Muscle of leg (tissue), 16 donors: ENCODE measurements around the gene RASA1. TPM values are rescaled to one million over a fixed set of nuclear protein-coding genes. Genes with fewer than 3 reads are reported as not detected.

Experiments
- DNase-seq: peaks from one replicate; pipeline ENCODE4 v3.0.0; 2013
- H3K27ac ChIP-seq: one replicate; pipeline ENCODE4 v1.5.1; 2013; ENCODE audit warnings: mild to moderate bottlenecking, low read length, control low read depth
- H3K27me3 ChIP-seq: one replicate; pipeline ENCODE4 v1.6.1; 2013; ENCODE audit warnings: low read length; ENCODE audit not compliant: control insufficient read depth, insufficient read depth
- H3K36me3 ChIP-seq: one replicate; pipeline ENCODE4 v1.6.1; 2013; ENCODE audit warnings: low read length; ENCODE audit not compliant: control insufficient read depth, insufficient read depth
- H3K4me1 ChIP-seq: one replicate; pipeline ENCODE4 v1.6.1; 2013; ENCODE audit warnings: low read length; ENCODE audit not compliant: control insufficient read depth, insufficient read depth
- H3K4me3 ChIP-seq: one replicate; pipeline ENCODE4 v1.5.1; 2013; ENCODE audit warnings: low read length, control low read depth
- H3K9me3 ChIP-seq: replicated peaks from 2 replicates; pipeline ENCODE4 v1.6.1; 2013; ENCODE audit warnings: low read depth, low read length; ENCODE audit not compliant: control insufficient read depth
- WGBS: methylation state at CpG from one replicate; pipeline ENCODE4 v1.1.5; 2013; ENCODE audit warnings: missing lambda C conversion rate; ENCODE audit not compliant: insufficient coverage; 5-methylcytosine and 5-hydroxymethylcytosine counted together
- long read RNA-seq, 11 donors: transcript quantifications; one replicate each; lab custom pipeline, GENCODE V29; 2026
- polyA plus RNA-seq, 8 donors: library from polyadenylated mRNA; unstranded; fragments of 120-200 nt; gene quantifications; one replicate each; pipeline versions ENCODE4 v1.2.1 to v1.2.3, GENCODE V29; 2013; ENCODE audit warnings: inconsistent platforms in 1 of 8, low replicate concordance in 1 of 8; ENCODE audit not compliant: insufficient read length in 8 of 8, insufficient read depth in 1 of 8
- total RNA-seq: library from RNA; stranded (reverse); fragments of 120-200 nt; gene quantifications from one replicate; pipeline ENCODE4 v1.2.4, GENCODE V29; 2013

Gene RASA1
- total RNA-seq, result 22.6 TPM
- polyA plus RNA-seq, result 10 to 100 TPM; 22.7 to 35.9 (median 28.4) TPM
- long read RNA-seq, donor 1, partial matches to known transcripts, result 0 of 1 reads
- long read RNA-seq, donor 1, other reads (novel, unspliced or antisense), result 0 of 1 reads
- long read RNA-seq, donor 2, result 0 reads
- long read RNA-seq, donor 3, partial matches to known transcripts, result 19 of 29 reads
- long read RNA-seq, donor 3, other reads (novel, unspliced or antisense), result 7 of 29 reads
- long read RNA-seq, donor 4, partial matches to known transcripts, result 0 of 10 reads
- long read RNA-seq, donor 4, other reads (novel, unspliced or antisense), result 10 of 10 reads
- long read RNA-seq, donor 5, partial matches to known transcripts, result 17 of 19 reads
- long read RNA-seq, donor 5, other reads (novel, unspliced or antisense), result 0 of 19 reads
- long read RNA-seq, donor 6, partial matches to known transcripts, result 38 of 42 reads
- long read RNA-seq, donor 6, other reads (novel, unspliced or antisense), result 0 of 42 reads
- long read RNA-seq, donor 7, partial matches to known transcripts, result 13 of 25 reads
- long read RNA-seq, donor 7, other reads (novel, unspliced or antisense), result 12 of 25 reads
- long read RNA-seq, donor 8, transcript RASA1-201 (25 exons, 3,752 nt), result major isoform, 5 of 5 reads
- long read RNA-seq, donor 8, partial matches to known transcripts, result 0 of 5 reads
- long read RNA-seq, donor 8, other reads (novel, unspliced or antisense), result 0 of 5 reads
- long read RNA-seq, donor 9, partial matches to known transcripts, result 0 of 12 reads
- long read RNA-seq, donor 9, other reads (novel, unspliced or antisense), result 11 of 12 reads
- long read RNA-seq, donor 10, transcript RASA1-201 (25 exons, 3,752 nt), result major isoform, 5 of 50 reads
- long read RNA-seq, donor 10, partial matches to known transcripts, result 23 of 50 reads
- long read RNA-seq, donor 10, other reads (novel, unspliced or antisense), result 22 of 50 reads
- long read RNA-seq, donor 11, partial matches to known transcripts, result 0 of 3 reads
- long read RNA-seq, donor 11, other reads (novel, unspliced or antisense), result 0 of 3 reads

DNA sequence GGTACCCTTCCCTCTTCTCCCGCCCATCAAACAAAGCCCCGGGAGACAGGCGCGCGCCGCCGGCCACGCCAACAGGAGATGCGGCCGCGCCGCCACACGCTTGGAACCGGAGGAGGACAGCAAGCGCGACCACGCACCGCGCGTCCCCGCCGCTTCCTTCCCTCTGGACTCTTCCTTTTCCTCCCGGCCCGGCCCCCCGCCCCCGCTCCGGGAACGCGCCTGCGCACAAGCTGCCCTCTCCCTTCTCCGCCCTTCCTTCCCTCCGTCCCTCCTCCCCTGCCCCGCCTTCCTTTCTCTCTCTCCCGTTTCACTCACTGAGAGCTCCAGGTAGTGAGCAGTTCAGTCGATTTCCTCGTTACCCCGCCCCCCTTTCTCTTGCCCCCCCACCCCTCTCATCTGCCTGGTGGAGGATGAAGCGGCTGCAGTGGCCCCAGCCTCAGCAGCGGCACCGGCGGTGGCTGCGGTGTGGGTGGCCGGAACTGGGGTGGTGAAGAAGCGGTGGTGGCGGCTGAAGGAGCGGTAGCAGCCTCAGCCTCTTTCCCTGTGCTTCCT is at the start of gene RASA1:
Gene RASA1, plus strand, starts transcription at position 310 of the 552 bp plus-strand sequence. CDS start 569 bp downstream, outside the sequence.
- peak within 1 kb of the TSS; percentile 85 for H3K4me3 ChIP-seq
- peaks cover 1% of the 10 kb centered on the region for H3K27me3 ChIP-seq
- peak within 1 kb of the TSS; percentile 95 for H3K27ac ChIP-seq
- under 1% methylated on average over 33 of the region's 46 CpGs for WGBS
- peak; percentile 98 for DNase-seq
- no peaks in the 10 kb centered on the region for H3K9me3 ChIP-seq
- H3K36me3 ChIP-seq, result peaks cover 4% of the 10 kb centered on the region
- H3K4me1 ChIP-seq, result no peaks in the 10 kb centered on the region

DNA sequence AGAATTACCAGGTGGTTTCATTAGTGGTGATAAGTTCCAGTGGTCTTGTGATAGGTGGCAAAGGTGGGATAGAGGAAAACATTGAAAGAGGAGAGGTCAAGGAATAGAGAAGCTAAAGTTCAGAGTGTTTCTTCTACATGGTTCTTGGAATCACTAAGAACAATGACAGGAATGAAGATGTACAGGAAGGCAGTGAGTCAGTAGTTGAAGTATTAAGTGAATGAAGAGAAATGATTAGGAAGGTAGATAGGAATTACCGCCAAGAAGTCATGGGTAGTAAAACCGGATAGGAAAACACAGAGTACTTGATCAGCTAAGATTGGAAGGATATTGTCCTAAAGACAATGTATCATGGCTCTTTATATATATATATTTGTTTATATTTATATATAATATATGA is 37.9 kb upstream of the RASA1 start:
- Histone ChIP-seq H3K27ac (no peak overlapping the region), H3K9me3 (no peaks in the 10 kb centered on the region), H3K4me1 (no peaks in the 10 kb centered on the region), H3K27me3 (no peaks in the 10 kb centered on the region), H3K36me3 (no peaks in the 10 kb centered on the region), H3K4me3 (no peak overlapping the region)
- no peak for DNase-seq
- WGBS, result no CpG with 5 or more reads among the region's 2 CpGs

DNA sequence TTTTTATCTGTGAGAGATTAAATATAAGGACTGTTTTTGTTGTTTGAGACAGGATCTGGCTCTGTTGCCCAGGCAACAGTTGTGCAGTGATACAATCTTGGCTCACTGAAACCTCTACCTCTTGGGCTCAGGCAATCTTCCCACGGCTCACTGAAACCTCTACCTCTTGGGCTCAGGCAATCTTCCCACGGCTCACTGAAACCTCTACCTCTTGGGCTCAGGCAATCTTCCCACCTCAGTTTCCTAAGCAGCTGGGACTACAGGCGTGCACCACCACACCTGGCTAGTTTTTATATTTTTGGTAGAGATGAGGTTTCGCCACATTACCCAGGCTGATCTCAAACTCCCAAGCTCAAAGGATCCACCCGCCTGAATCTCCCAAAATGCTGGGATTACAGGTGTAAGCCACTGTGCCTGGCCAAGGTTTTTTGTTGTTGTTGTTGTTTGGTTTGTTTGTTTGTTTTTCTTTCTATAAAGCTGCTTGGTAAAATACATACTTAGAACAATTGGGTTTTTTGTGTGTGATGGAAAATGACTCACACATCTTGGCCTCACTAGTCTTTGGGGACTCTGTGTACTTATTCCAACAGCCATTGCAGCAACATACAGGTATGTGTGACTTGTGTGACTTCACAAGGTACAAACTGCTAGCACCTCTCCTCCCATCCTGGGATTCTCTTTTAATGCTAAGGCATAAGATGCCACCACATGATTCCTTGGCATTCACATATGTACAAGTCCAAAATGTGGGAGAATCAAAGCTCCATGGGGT is 36.5 kb upstream of the RASA1 start:
- Histone ChIP-seq H3K4me3 (no peak overlapping the region), H3K4me1 (no peaks in the 10 kb centered on the region), H3K27me3 (no peaks in the 10 kb centered on the region), H3K27ac (no peak overlapping the region), H3K36me3 (no peaks in the 10 kb centered on the region), H3K9me3 (no peaks in the 10 kb centered on the region)
- 17% methylated on average over 1 of the region's 5 CpGs for WGBS
- DNase-seq, result peak; percentile 14

DNA sequence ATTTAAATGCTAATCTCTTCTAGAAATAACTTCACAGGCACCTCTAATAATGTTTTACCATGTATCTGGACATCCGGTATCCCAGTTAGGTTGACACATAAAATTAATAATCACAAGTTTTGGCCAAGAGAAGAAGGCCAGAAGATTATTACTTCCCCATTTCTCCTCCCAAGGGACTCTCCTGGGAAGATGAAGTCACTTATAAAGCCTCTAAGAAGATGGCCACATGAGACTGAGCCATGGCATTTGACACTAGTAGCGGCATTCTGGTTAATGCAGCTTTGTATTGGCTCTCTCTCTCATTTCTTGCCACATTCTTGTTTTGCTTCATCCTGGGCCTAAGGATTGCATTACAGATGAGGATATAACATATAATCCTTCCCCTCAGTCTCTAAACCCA is 34.5 kb upstream of the RASA1 start:
- no CpG with 5 or more reads among the region's 2 CpGs for WGBS
- no peak overlapping the region for H3K4me3 ChIP-seq

GRCh38 chr5:87241555-87241954 is 26.1 kb upstream of the RASA1 start:
- no CpG with 5 or more reads among the region's 2 CpGs for WGBS

More for the DNA sequence above, 34.5 kb upstream of the RASA1 start:
- Histone ChIP-seq H3K4me1 (no peaks in the 10 kb centered on the region), H3K27me3 (no peaks in the 10 kb centered on the region), H3K36me3 (no peaks in the 10 kb centered on the region), H3K9me3 (no peaks in the 10 kb centered on the region), H3K27ac (no peak overlapping the region)
- no peak for DNase-seq

DNA sequence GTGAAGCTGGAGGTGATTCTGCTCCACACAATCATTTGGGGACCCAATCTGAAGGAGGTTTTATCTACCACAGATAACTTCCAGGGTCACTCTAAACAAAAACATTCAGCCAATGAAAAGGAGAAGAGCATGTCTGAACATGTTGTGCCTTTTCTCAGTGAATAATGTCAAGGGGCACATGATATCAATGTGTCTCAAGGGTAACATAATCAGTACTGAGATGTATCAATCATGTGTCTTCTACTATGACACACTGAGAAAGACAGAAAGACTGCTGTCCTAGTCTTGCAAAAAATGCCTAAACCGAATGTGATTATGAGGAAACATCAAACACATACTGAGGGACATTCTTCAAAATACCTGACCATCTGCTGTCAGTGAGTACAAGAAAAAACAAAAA is 25.4 kb upstream of the RASA1 start:
- H3K4me3 ChIP-seq, result no peak overlapping the region
- H3K4me1 ChIP-seq, result no peaks in the 10 kb centered on the region
- H3K27ac ChIP-seq, result no peak overlapping the region
- no peaks in the 10 kb centered on the region for H3K9me3 ChIP-seq
- no CpG with 5 or more reads among the region's 1 CpG for WGBS
- DNase-seq, result no peak
- H3K36me3 ChIP-seq, result no peaks in the 10 kb centered on the region
- H3K27me3 ChIP-seq, result no peaks in the 10 kb centered on the region

More at GRCh38 chr5:87241555-87241954, 26.1 kb upstream of the RASA1 start:
- DNase-seq, result no peak
- Histone ChIP-seq H3K36me3 (no peaks in the 10 kb centered on the region), H3K4me3 (no peak overlapping the region), H3K27me3 (no peaks in the 10 kb centered on the region), H3K27ac (no peak overlapping the region), H3K9me3 (no peaks in the 10 kb centered on the region), H3K4me1 (no peaks in the 10 kb centered on the region)

DNA sequence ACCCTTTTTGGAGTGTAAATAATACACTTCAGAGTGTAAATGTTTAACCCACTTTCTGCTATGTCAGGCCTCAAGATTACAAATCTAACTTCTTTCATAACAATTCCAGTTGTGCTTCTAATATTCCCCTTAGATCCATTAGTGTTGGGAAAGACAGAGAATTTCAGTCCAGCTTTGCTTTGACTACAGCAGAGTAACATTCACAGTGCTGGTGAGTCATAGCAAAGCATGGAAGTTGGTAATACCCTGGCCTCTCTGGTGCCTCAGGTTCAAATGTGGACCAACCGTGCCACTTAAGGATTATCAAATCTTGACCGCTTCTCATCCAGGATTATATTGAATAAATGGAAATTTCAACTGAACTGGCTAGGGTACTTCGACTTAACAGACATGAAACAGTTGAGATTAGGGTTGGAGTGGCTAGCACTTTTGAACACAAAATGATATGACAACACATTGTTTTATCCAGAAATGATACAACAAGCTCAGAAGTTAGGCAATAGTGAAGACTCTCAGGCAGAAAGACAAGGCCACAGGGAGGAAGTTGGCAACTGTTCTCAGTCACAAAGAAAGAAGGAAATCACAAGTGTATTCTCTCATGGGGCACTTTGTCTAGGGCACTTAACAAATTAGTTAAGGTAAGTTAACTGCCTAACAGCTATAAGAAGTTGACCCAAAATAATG is 24.4 kb upstream of the RASA1 start:
- H3K4me1 ChIP-seq, result no peaks in the 10 kb centered on the region
- H3K27me3 ChIP-seq, result no peaks in the 10 kb centered on the region
- WGBS, result 90% methylated on average over 2 of the region's 3 CpGs
- no peaks in the 10 kb centered on the region for H3K9me3 ChIP-seq
- H3K27ac ChIP-seq, result no peak overlapping the region
- peak; percentile 18 for DNase-seq
- H3K36me3 ChIP-seq, result no peaks in the 10 kb centered on the region
- H3K4me3 ChIP-seq, result no peak overlapping the region

DNA sequence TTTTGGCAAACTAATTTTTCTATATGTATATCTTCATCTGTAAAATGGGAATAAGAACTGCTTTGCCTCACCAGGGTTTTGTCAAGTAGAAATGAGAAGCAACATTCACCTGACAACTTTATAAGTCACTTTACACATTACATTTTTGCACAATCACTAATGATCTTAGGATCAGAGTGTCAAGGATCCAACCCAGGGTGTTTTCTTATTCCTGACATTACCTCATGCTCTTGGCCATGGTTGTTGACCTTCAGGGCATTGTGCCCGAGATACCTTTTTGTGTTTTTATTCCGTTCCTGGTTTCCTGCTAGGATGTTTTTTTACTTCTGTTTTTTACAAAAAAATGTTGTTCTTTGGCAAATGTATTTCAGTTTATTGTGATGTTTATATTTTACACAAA is 22.2 kb upstream of the RASA1 start:
- WGBS, result no CpG with 5 or more reads among the region's 2 CpGs

GRCh38 chr5:87246061-87246460 is 21.6 kb upstream of the RASA1 start:
- Histone ChIP-seq H3K4me1 (no peaks in the 10 kb centered on the region), H3K27me3 (no peaks in the 10 kb centered on the region), H3K36me3 (no peaks in the 10 kb centered on the region), H3K4me3 (no peak overlapping the region), H3K27ac (no peak overlapping the region), H3K9me3 (no peaks in the 10 kb centered on the region)
- peak; percentile 11 for DNase-seq

More for the DNA sequence above, 22.2 kb upstream of the RASA1 start:
- no peaks in the 10 kb centered on the region for H3K27me3 ChIP-seq
- H3K4me1 ChIP-seq, result no peaks in the 10 kb centered on the region
- H3K9me3 ChIP-seq, result no peaks in the 10 kb centered on the region
- H3K27ac ChIP-seq, result no peak overlapping the region
- no peaks in the 10 kb centered on the region for H3K36me3 ChIP-seq
- H3K4me3 ChIP-seq, result no peak overlapping the region
- no peak for DNase-seq
